ENCODE results near the gene IQGAP3. TPM values are rescaled to one million over a fixed set of nuclear protein-coding genes. Genes with fewer than 3 reads are reported as not detected.

The IQGAP3 gene
- total RNA-seq, 4 donors from 2014 or later, result 0.09 to 13.2 TPM; not detected in 2

DNA sequence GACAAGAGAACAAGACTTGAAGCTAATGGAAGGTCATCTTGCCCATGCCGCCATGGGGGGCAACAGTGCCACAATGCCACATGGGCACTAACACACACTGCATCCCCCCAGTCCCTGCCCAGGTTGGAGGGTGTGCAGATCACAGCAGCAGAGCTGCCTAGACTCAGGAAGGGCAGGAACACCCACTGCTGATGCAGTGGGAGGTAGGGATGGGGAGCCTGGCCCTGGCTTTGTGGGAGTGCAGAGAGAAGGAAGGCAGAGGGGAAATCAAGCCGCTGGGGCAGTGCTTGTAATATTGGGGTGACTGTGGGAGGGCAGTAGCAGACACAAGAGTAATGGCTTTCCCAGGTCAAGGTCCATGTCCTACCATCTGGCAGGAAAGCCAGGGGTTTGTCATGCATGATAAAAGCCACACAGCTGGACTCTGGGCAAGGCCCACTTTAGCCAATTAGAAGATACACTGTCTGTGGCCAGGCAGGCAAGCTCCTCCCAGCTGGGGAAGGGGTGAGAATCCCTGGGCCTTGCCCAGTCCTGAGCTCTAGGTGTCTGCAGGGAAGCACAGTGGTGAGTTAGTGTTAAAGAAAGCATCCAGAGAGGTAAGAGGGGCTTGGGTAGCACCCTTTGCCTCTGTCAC lies 46.4 kb downstream of the IQGAP3 start:
- no peaks in the 10 kb centered on the region for H3K9me3 ChIP-seq
- intact Hi-C loops (cut with DNase I; ENCODE audit: low total_unique reads), result no loop called here
- H3K36me3 ChIP-seq, result no peaks in the 10 kb centered on the region
- TF ChIP-seq, protein P1, sequence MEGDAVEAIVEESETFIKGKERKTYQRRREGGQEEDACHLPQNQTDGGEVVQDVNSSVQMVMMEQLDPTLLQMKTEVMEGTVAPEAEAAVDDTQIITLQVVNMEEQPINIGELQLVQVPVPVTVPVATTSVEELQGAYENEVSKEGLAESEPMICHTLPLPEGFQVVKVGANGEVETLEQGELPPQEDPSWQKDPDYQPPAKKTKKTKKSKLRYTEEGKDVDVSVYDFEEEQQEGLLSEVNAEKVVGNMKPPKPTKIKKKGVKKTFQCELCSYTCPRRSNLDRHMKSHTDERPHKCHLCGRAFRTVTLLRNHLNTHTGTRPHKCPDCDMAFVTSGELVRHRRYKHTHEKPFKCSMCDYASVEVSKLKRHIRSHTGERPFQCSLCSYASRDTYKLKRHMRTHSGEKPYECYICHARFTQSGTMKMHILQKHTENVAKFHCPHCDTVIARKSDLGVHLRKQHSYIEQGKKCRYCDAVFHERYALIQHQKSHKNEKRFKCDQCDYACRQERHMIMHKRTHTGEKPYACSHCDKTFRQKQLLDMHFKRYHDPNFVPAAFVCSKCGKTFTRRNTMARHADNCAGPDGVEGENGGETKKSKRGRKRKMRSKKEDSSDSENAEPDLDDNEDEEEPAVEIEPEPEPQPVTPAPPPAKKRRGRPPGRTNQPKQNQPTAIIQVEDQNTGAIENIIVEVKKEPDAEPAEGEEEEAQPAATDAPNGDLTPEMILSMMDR (IDR thresholded peaks at IDR 0.05), result no peak
- TF ChIP-seq POLR2A (IDR thresholded peaks at IDR 0.05), result no peak
- no peak overlapping the region for H3K27ac ChIP-seq
- no peaks in the 10 kb centered on the region for H3K4me1 ChIP-seq
- DNase-seq, result no peak
- no peaks in the 10 kb centered on the region for H3K27me3 ChIP-seq
- no peak overlapping the region for H3K4me3 ChIP-seq

DNA sequence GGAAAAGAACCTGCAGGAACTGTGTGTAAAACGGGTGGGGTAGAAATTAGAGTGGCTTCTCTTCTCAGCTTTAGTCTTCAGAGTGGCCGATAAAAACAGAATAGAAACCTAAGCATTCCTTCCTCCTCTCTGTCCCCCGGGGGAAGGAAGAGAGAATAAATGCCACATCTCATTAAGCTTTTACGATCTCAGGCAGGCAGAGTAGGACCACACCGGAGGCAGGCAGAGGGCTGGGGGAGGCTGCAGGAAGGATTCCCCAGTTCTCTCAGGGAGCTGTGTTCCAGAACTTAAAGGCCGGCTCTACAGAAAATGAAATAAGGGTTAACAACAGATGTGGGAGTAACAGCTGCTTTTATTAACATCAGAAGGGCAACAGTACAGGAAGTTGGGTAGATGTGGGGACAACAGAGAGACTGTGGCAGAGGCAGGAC lies 47.3 kb downstream of the IQGAP3 start:
- Histone ChIP-seq H3K4me3 (no peak overlapping the region), H3K36me3 (no peaks in the 10 kb centered on the region), H3K4me1 (no peaks in the 10 kb centered on the region), H3K27me3 (no peaks in the 10 kb centered on the region), H3K9me3 (no peaks in the 10 kb centered on the region), H3K27ac (no peak overlapping the region)
- intact Hi-C loops (cut with DNase I; ENCODE audit: low total_unique reads), result no loop called here
- TF ChIP-seq, protein P1 (IDR thresholded peaks at IDR 0.05), result no peak
- TF ChIP-seq POLR2A (IDR thresholded peaks at IDR 0.05), result no peak
- DNase-seq, result no peak

DNA sequence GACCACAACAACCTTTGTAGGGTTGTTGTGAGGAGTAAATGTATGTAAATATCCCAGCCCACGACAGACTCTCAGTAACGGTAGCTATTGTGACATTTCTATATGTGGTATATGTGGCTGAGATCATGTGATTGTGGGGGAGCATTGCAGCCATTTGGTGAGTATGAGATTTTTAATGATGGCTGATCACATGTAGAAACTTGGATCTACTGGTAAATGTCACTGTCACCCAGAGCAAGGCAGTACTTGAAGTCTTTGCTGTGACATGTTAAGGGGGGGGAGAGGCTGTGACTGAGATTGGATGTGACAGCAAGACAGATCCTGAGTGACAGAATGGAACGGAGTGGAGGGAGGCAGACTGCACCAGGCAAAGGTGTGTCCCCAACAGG lies 47.9 kb downstream of the IQGAP3 start:
- H3K27ac ChIP-seq, result no peak overlapping the region
- H3K4me1 ChIP-seq, result no peaks in the 10 kb centered on the region
- TF ChIP-seq POLR2A (IDR thresholded peaks at IDR 0.05), result no peak
- TF ChIP-seq, protein P1 (IDR thresholded peaks at IDR 0.05), result no peak
- H3K27me3 ChIP-seq, result no peaks in the 10 kb centered on the region
- no peaks in the 10 kb centered on the region for H3K9me3 ChIP-seq
- intact Hi-C loops (cut with DNase I; ENCODE audit: low total_unique reads), result no loop called here
- no peak for DNase-seq
- H3K36me3 ChIP-seq, result no peaks in the 10 kb centered on the region
- no peak overlapping the region for H3K4me3 ChIP-seq

GRCh38 chr1:156523801-156524480 lies 48.4 kb downstream of the IQGAP3 start:
- TF ChIP-seq POLR2A (IDR thresholded peaks at IDR 0.05), result no peak
- TF ChIP-seq, protein P1 (IDR thresholded peaks at IDR 0.05), result no peak
- intact Hi-C loops (cut with DNase I; ENCODE audit: low total_unique reads), result no loop called here
- Histone ChIP-seq H3K36me3 (no peaks in the 10 kb centered on the region), H3K9me3 (no peaks in the 10 kb centered on the region), H3K4me1 (no peaks in the 10 kb centered on the region), H3K4me3 (no peak overlapping the region), H3K27ac (no peak overlapping the region), H3K27me3 (no peaks in the 10 kb centered on the region)
- DNase-seq, result no peak

- Histone ChIP-seq H3K4me1 (no peaks in the 10 kb centered on the region), H3K27me3 (no peaks in the 10 kb centered on the region), H3K36me3 (no peaks in the 10 kb centered on the region), H3K27ac (no peak overlapping the region), H3K9me3 (no peaks in the 10 kb centered on the region), H3K4me3 (no peak overlapping the region)
- DNase-seq, result no peak
- no peak for TF ChIP-seq POLR2A (IDR thresholded peaks at IDR 0.05)
- TF ChIP-seq, protein P1 (IDR thresholded peaks at IDR 0.05), result no peak
- intact Hi-C loops (cut with DNase I; ENCODE audit: low total_unique reads), result no loop called here
These were observed 49.9 kb downstream of the IQGAP3 start for GRCh38 chr1:156522443-156522970.

All from uterus (tissue), 4 donors.